Astrocyte of the spinal cord (primary cell): Measurements from ENCODE around the gene C13orf46.

Experiments
- DNase-seq: peaks from one replicate; pipeline ENCODE4 v3.0.0; 2011; ENCODE audit warnings: low read depth, low spot score
- H3K4me3 ChIP-seq: 2 replicates; pipeline ENCODE4 v1.5.1; 2011; ENCODE audit warnings: low read depth, mild to moderate bottlenecking, low read length, moderate library complexity
- CTCF ChIP-seq: IDR thresholded peaks from 2 replicates; pipeline ENCODE4 v1.5.1; 2012; ENCODE audit warnings: low read depth, mild to moderate bottlenecking, low read length, inconsistent platforms
- in situ Hi-C: cut with HindIII; loops from 2 replicates; pipeline ENCODE4 v1.10.0; 2017; ENCODE audit warnings: low sequenced_read_pairs

C13orf46 gene

GRCh38 chr13:113976711-113977684, 3.1 kb upstream of the C13orf46 start:
- in situ Hi-C loops = no loop called here
- DNase-seq = peak; percentile 37
- no peak overlapping the region for H3K4me3 ChIP-seq
- no peak for TF ChIP-seq CTCF

GRCh38 chr13:113975416-113975815, 1.5 kb upstream of the C13orf46 start:
- H3K4me3 ChIP-seq = no peak overlapping the region
- in situ Hi-C loops = no loop called here
- no peak for TF ChIP-seq CTCF
- no peak for DNase-seq

- no peak overlapping the region for H3K4me3 ChIP-seq
- in situ Hi-C loops = no loop called here
- no peak for DNase-seq
- no peak for TF ChIP-seq CTCF
Observed at GRCh38 chr13:113974304-113975281, 717 bp upstream of the C13orf46 start.

- no peak overlapping the region for H3K4me3 ChIP-seq
- in situ Hi-C loops = no loop called here
- no peak for DNase-seq
- no peak for TF ChIP-seq CTCF
Observed at GRCh38 chr13:113972451-113973217, 1.2 kb downstream of the C13orf46 start.

- no peak for DNase-seq
- in situ Hi-C loops = no loop called here
- no peak for TF ChIP-seq CTCF
- H3K4me3 ChIP-seq = no peak overlapping the region
Observed at GRCh38 chr13:113971471-113972231, 2.2 kb downstream of the C13orf46 start.
